MM.1S (cell line): ENCODE results near the gene AUTS2.

Experiments used
- DNase-seq: peaks from one replicate; pipeline ENCODE4 v3.0.0-alpha.2; 2015
- H2AFZ ChIP-seq: fragments of 300-600 bp; sonication (generic); 2 replicates; pipeline ENCODE4 v1.6.0; 2016; ENCODE audit warnings: antibody characterized with exemption, low read length
- H3F3A ChIP-seq: fragments of 300-600 bp; sonication (generic); 2 replicates; pipeline ENCODE4 v1.6.1; 2016; ENCODE audit warnings: mild to moderate bottlenecking, antibody characterized with exemption, low read length, moderate library complexity, mixed read lengths; ENCODE audit not compliant: insufficient read depth
- H3K27ac ChIP-seq: fragments of 300-600 bp; sonication (generic); 2 replicates; pipeline ENCODE4 v1.5.1; 2016; ENCODE audit warnings: mild to moderate bottlenecking, low read length
- H3K27me3 ChIP-seq: fragments of 300-600 bp; sonication (generic); replicated peaks from 2 replicates; pipeline ENCODE4 v1.6.0; 2016; ENCODE audit warnings: low read length; ENCODE audit not compliant: insufficient read depth
- H3K36me3 ChIP-seq: fragments of 300-600 bp; sonication (generic); replicated peaks from 2 replicates; pipeline ENCODE4 v1.6.1; 2016; ENCODE audit warnings: mild to moderate bottlenecking, low read length, mixed read lengths; ENCODE audit not compliant: insufficient read depth
- H3K4me1 ChIP-seq: fragments of 300-600 bp; sonication (generic); 2 replicates; pipeline ENCODE4 v1.6.1; 2016; ENCODE audit warnings: low read length, mixed read lengths
- H3K4me2 ChIP-seq: fragments of 300-600 bp; sonication (generic); 2 replicates; pipeline ENCODE4 v1.6.0; 2016; ENCODE audit warnings: low read depth, low read length
- H3K4me3 ChIP-seq: fragments of 300-600 bp; sonication (generic); 2 replicates; pipeline ENCODE4 v1.5.1; 2016; ENCODE audit warnings: low read length, mixed read lengths
- H3K79me2 ChIP-seq: fragments of 300-600 bp; sonication (generic); 2 replicates; pipeline ENCODE4 v1.6.1; 2016; ENCODE audit warnings: mixed run types, low read length, mixed read lengths
- H3K9ac ChIP-seq: fragments of 300-600 bp; sonication (generic); 2 replicates; pipeline ENCODE4 v1.6.1; 2016; ENCODE audit warnings: low read length, mixed read lengths
- H3K9me2 ChIP-seq: fragments of 300-600 bp; sonication (generic); replicated peaks from 2 replicates; pipeline ENCODE4 v1.6.1; 2016; ENCODE audit warnings: mild to moderate bottlenecking, low read length, mixed read lengths; ENCODE audit not compliant: insufficient read depth
- H3K9me3 ChIP-seq: fragments of 300-600 bp; sonication (generic); replicated peaks from 2 replicates; pipeline ENCODE4 v1.6.1; 2016; ENCODE audit warnings: mild to moderate bottlenecking, low read length, mixed read lengths; ENCODE audit not compliant: insufficient read depth
- H4K20me1 ChIP-seq: fragments of 300-600 bp; sonication (generic); 2 replicates; pipeline ENCODE4 v1.6.1; 2016; ENCODE audit warnings: mild to moderate bottlenecking, low read length, moderate library complexity, mixed read lengths; ENCODE audit not compliant: insufficient read depth
- CTCF ChIP-seq: fragments of 300-600 bp; sonication (generic); IDR thresholded peaks from 2 replicates; pipeline ENCODE4 v1.5.1; 2016; ENCODE audit warnings: antibody characterized with exemption, low read length, mixed read lengths
- EZH2 ChIP-seq: fragments of 300-600 bp; sonication (generic); optimal IDR thresholded peaks from 2 replicates; pipeline ENCODE3; 2017; ENCODE audit warnings: low read depth, mild to moderate bottlenecking, antibody characterized with exemption, low read length, mixed read lengths
- EZH2phosphoT487 ChIP-seq: fragments of 300-600 bp; sonication (generic); IDR thresholded peaks from 2 replicates; pipeline ENCODE4 v1.6.1; 2018; ENCODE audit warnings: antibody characterized with exemption, low read length

The AUTS2 gene

DNA sequence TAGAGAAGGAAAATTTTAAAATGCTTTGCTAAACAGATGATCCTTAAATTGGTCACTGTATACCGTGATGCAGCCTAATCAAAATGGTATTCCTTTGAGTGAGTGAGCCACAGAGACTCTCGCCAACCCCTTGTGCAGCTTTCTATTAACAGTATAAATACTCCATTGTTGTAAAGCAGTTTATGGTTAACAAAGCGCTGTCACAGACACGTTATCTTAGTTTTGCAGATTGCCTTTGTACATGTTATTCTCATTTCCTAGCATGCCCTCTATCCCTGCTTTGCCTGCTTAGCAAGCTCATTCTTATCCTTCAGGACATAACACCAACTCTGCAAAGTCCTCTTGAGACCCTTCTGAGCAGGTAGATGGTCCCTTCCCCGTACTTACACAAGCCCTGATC lies 694.4 kb downstream of the AUTS2 start:
- Histone ChIP-seq H3K36me3 (no peaks in the 10 kb centered on the region), H3K4me1 (no peaks in the 10 kb centered on the region), H3K27ac (no peak overlapping the region), H3K27me3 (no peaks in the 10 kb centered on the region), H3K4me2 (no peak overlapping the region), H4K20me1 (no peaks in the 10 kb centered on the region), H3K9ac (no peak overlapping the region), H3K9me2 (no peaks in the 10 kb centered on the region), H3K4me3 (no peak overlapping the region), H3K9me3 (no peaks in the 10 kb centered on the region), H3K79me2 (no peaks in the 10 kb centered on the region), H2AFZ (no peak overlapping the region), H3F3A (no peaks in the 10 kb centered on the region)
- no peak for TF ChIP-seq EZH2
- no peak for TF ChIP-seq CTCF
- TF ChIP-seq EZH2phosphoT487, result no peak
- no peak for DNase-seq

GRCh38 chr7:70294211-70294911 lies 696.1 kb downstream of the AUTS2 start:
- no peaks in the 10 kb centered on the region for H3K9me3 ChIP-seq
- no peak for DNase-seq
- no peaks in the 10 kb centered on the region for H3K36me3 ChIP-seq
- H3K9me2 ChIP-seq, result no peaks in the 10 kb centered on the region
- no peaks in the 10 kb centered on the region for H3K27me3 ChIP-seq
- H3K4me1 ChIP-seq, result peaks cover 12% of the 10 kb centered on the region; the same call in 1 of the 2 replicates
- no peak overlapping the region for H3K9ac ChIP-seq
- H3K27ac ChIP-seq, result no peak overlapping the region
- no peak overlapping the region for H3K4me3 ChIP-seq
- TF ChIP-seq CTCF (no peak), EZH2 (no peak), EZH2phosphoT487 (no peak)
- no peaks in the 10 kb centered on the region for H3K79me2 ChIP-seq
- H2AFZ ChIP-seq, result no peak overlapping the region
- no peaks in the 10 kb centered on the region for H3F3A ChIP-seq
- H4K20me1 ChIP-seq, result no peaks in the 10 kb centered on the region
- no peak overlapping the region for H3K4me2 ChIP-seq

DNA sequence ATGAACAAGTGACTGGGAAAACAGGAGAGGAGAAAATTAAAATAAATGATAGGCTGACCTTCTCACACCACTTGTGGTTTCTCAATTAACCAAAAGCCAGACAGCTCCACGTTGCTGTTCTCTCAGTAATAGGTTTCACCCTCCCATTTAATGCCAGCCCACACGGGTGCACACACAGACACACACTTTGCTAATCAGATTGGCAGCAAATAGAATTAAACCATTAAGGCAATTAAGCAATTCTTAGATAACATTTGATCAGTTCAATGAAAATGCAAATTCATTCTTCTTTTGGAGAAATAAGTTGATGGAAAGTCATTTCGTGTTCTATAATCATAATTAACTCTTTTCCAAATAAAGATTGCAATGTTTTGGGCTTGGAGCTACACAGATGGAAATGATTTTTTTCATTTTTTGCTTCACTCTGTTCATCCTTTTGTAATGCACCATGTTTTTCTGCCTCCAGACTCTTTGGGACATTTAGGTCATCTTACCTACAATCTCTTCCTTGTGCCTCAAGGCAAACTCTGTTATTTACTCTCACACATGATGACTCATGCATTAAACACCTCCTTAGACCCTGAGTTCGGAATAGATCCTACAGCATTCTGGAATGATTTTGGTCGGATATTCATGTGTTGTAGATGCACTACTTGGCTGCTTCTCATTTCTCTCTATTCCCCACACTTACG lies 700.7 kb downstream of the AUTS2 start:
- H4K20me1 ChIP-seq, result no peaks in the 10 kb centered on the region

More for the DNA sequence above, 700.7 kb downstream of the AUTS2 start:
- no peaks in the 10 kb centered on the region for H3K9me3 ChIP-seq
- peak overlapping the region; percentile 34; the same call in 1 of the 2 replicates for H3K4me2 ChIP-seq
- peaks cover 12% of the 10 kb centered on the region; the same call in 1 of the 2 replicates for H3K4me1 ChIP-seq
- no peaks in the 10 kb centered on the region for H3K36me3 ChIP-seq
- no peaks in the 10 kb centered on the region for H3K27me3 ChIP-seq
- TF ChIP-seq CTCF (no peak), EZH2 (no peak), EZH2phosphoT487 (no peak)
- DNase-seq, result peak; percentile 32
- no peak overlapping the region for H2AFZ ChIP-seq
- H3K9me2 ChIP-seq, result no peaks in the 10 kb centered on the region
- 0 out of 2 replicates have a peak overlapping the region, but pooled peaks have one; percentile 12 for H3K27ac ChIP-seq
- no peaks in the 10 kb centered on the region for H3K79me2 ChIP-seq
- H3K9ac ChIP-seq, result no peak overlapping the region
- no peaks in the 10 kb centered on the region for H3F3A ChIP-seq
- no peak overlapping the region for H3K4me3 ChIP-seq
